H9 (cell line): ENCODE results near the gene RRP1B. TPM values are rescaled to one million over a fixed set of nuclear protein-coding genes. Genes with fewer than 3 reads are reported as not detected.

Experiments
- DNase-seq: peaks from one replicate; pipeline ENCODE4 v3.0.0-alpha.2; 2017
- H2AFZ ChIP-seq: one replicate; pipeline ENCODE4 v1.6.1; 2013; ENCODE audit warnings: mild to moderate bottlenecking, low read length, control low read depth, moderate library complexity
- H2AK5ac ChIP-seq: 2 replicates; pipeline ENCODE4 v1.6.1; 2013; ENCODE audit warnings: low read length, control low read depth, mixed read lengths; ENCODE audit not compliant: insufficient read length
- H2BK120ac ChIP-seq: one replicate; pipeline ENCODE4 v1.6.1; 2013; ENCODE audit warnings: low read depth, mild to moderate bottlenecking, low read length, control low read depth, inconsistent platforms; ENCODE audit not compliant: poor library complexity, severe bottlenecking
- H2BK12ac ChIP-seq: 2 replicates; pipeline ENCODE4 v1.6.1; 2013; ENCODE audit warnings: low read length, control low read depth, mixed read lengths, low read depth; ENCODE audit not compliant: insufficient read length
- H2BK15ac ChIP-seq: 2 replicates; pipeline ENCODE4 v1.6.1; 2013; ENCODE audit warnings: low read depth, low read length, control low read depth
- H2BK20ac ChIP-seq: one replicate; pipeline ENCODE4 v1.6.1; 2013; ENCODE audit warnings: low read depth, mild to moderate bottlenecking, low read length, control low read depth, inconsistent platforms; ENCODE audit not compliant: poor library complexity, severe bottlenecking
- H2BK5ac ChIP-seq: 2 replicates; pipeline ENCODE4 v1.6.1; 2013; ENCODE audit warnings: low read length, control low read depth, mixed read lengths; ENCODE audit not compliant: insufficient read length
- H3K14ac ChIP-seq: 2 replicates; pipeline ENCODE4 v1.6.1; 2013; ENCODE audit warnings: low read length, control low read depth; ENCODE audit not compliant: insufficient read depth
- H3K18ac ChIP-seq: 2 replicates; pipeline ENCODE4 v1.6.1; 2013; ENCODE audit warnings: low read depth, mild to moderate bottlenecking, mixed read lengths, low read length, control low read depth; ENCODE audit not compliant: insufficient read length
- H3K23ac ChIP-seq: 2 replicates; pipeline ENCODE4 v1.6.1; 2013; ENCODE audit warnings: low read length, control low read depth, mixed read lengths, low read depth; ENCODE audit not compliant: insufficient read length
- H3K23me2 ChIP-seq: 2 replicates; pipeline ENCODE4 v1.6.1; 2013; ENCODE audit warnings: low read depth, mild to moderate bottlenecking, mixed read lengths, low read length, control low read depth; ENCODE audit not compliant: insufficient read length, poor library complexity, severe bottlenecking
- H3K27ac ChIP-seq: 2 replicates; pipeline ENCODE4 v1.5.1; 2013; ENCODE audit warnings: low read length, control low read depth, mixed read lengths, low read depth; ENCODE audit not compliant: insufficient read length
- H3K27me3 ChIP-seq: 2 replicates; pipeline ENCODE4 v1.6.1; 2013; ENCODE audit warnings: low read length, control low read depth, inconsistent platforms; ENCODE audit not compliant: insufficient read depth
- H3K4ac ChIP-seq: 2 replicates; pipeline ENCODE4 v1.6.1; 2013; ENCODE audit warnings: low read depth, mild to moderate bottlenecking, control low read depth, inconsistent platforms, low read length, moderate library complexity
- H3K4me1 ChIP-seq: 2 replicates; pipeline ENCODE4 v1.6.1; 2013; ENCODE audit warnings: low read length, control low read depth, inconsistent platforms; ENCODE audit not compliant: insufficient read depth
- H3K4me2 ChIP-seq: 2 replicates; pipeline ENCODE4 v1.6.1; 2013; ENCODE audit warnings: low read length, control low read depth, mixed read lengths; ENCODE audit not compliant: insufficient read length, insufficient read depth
- H3K56ac ChIP-seq: 2 replicates; pipeline ENCODE4 v1.6.1; 2013; ENCODE audit warnings: low read depth, mild to moderate bottlenecking, mixed read lengths, low read length, control low read depth; ENCODE audit not compliant: insufficient read length
- H3K79me1 ChIP-seq: 2 replicates; pipeline ENCODE4 v1.6.1; 2013; ENCODE audit warnings: low read depth, mild to moderate bottlenecking, moderate library complexity, low read length, control low read depth, inconsistent platforms; ENCODE audit not compliant: insufficient read depth, poor library complexity, severe bottlenecking
- H3K79me2 ChIP-seq: 2 replicates; pipeline ENCODE4 v1.6.1; 2013; ENCODE audit warnings: low read length, control low read depth, inconsistent platforms; ENCODE audit not compliant: insufficient read depth
- H3K9ac ChIP-seq: 2 replicates; pipeline ENCODE4 v1.6.1; 2013; ENCODE audit warnings: low read length, control low read depth, mixed read lengths; ENCODE audit not compliant: insufficient read length; ENCODE audit errors: extremely low read depth
- H3K9me3 ChIP-seq: one replicate; pipeline ENCODE4 v1.6.1; 2013; ENCODE audit warnings: low read depth, low read length, inconsistent platforms; ENCODE audit not compliant: control insufficient read depth
- H3T11ph ChIP-seq: one replicate; pipeline ENCODE4 v1.6.1; 2013; ENCODE audit warnings: mild to moderate bottlenecking, low read length, control low read depth, inconsistent platforms
- H4K20me1 ChIP-seq: one replicate; pipeline ENCODE4 v1.6.1; 2013; ENCODE audit not compliant: control insufficient read depth, insufficient read length, insufficient read depth
- H4K5ac ChIP-seq: 2 replicates; pipeline ENCODE4 v1.6.1; 2013; ENCODE audit warnings: low read depth, mild to moderate bottlenecking, mixed read lengths, low read length, control low read depth; ENCODE audit not compliant: insufficient read length
- H4K8ac ChIP-seq: replicated peaks from 2 replicates; pipeline ENCODE4 v1.6.1; 2013; ENCODE audit warnings: low read length, control low read depth, mixed read lengths, low read depth; ENCODE audit not compliant: insufficient read length
- H4K91ac ChIP-seq: 2 replicates; pipeline ENCODE4 v1.6.1; 2013; ENCODE audit warnings: low read depth, mild to moderate bottlenecking, moderate library complexity, mixed read lengths, low read length, control low read depth; ENCODE audit not compliant: insufficient read length
- H3K27ac Mint-ChIP-seq, 3 experiments: 2 replicates in 2 of 3; 3 replicates in 1 of 3; pipeline ENCODE4 v1.8.0; 2020 to 2021; ENCODE audit warnings: mixed read lengths in 3 of 3, mild to moderate bottlenecking in 1 of 3, moderate library complexity in 1 of 3
- H3K27me3 Mint-ChIP-seq: 2 replicates; pipeline ENCODE4 v1.8.0; 2021; ENCODE audit warnings: low read depth, mild to moderate bottlenecking, moderate library complexity, mixed read lengths
- H3K36me3 Mint-ChIP-seq, 3 experiments: 2 replicates in 2 of 3; 3 replicates in 1 of 3; pipeline ENCODE4 v1.8.0; 2020 to 2021; ENCODE audit warnings: low read depth in 3 of 3, mixed read lengths in 3 of 3; ENCODE audit not compliant: insufficient read depth in 1 of 3
- H3K4me1 Mint-ChIP-seq, 2 experiments: 2 replicates each; pipeline ENCODE4 v1.8.0; 2020; ENCODE audit warnings: mixed read lengths in 2 of 2
- H3K4me3 Mint-ChIP-seq, 2 experiments: 2 replicates in 1 of 2; 3 replicates in 1 of 2; pipeline ENCODE4 v1.8.0; 2020 to 2021; ENCODE audit warnings: mild to moderate bottlenecking in 2 of 2, mixed read lengths in 2 of 2, moderate library complexity in 1 of 2
- H3K9me3 Mint-ChIP-seq, 2 experiments: 2 replicates in 1 of 2; 3 replicates in 1 of 2; pipeline ENCODE4 v1.8.0; 2020; ENCODE audit warnings: mild to moderate bottlenecking in 2 of 2, mixed read lengths in 2 of 2, moderate library complexity in 1 of 2
- CTCF ChIP-seq: fragments of 200-600 bp; sonication (generic); conservative IDR thresholded peaks from 3 replicates; pipeline ENCODE4 v1.8.0; 2021; ENCODE audit warnings: antibody characterized with exemption, mild to moderate bottlenecking
- WGBS: extraction: QIAGEN DNeasy Blood & Tissue Kit; methylation state at CpG from one replicate; pipeline ENCODE4 v1.1.7; 2013; ENCODE audit warnings: missing lambda C conversion rate, low lambda C conversion rate, mixed read lengths; ENCODE audit not compliant: insufficient read length; ENCODE audit errors: extremely low coverage; 5-methylcytosine and 5-hydroxymethylcytosine counted together
- total RNA-seq: library from RNA; stranded (reverse); gene quantifications from 2 replicates; pipeline ENCODE4 v1.2.1, GENCODE V29; 2021

RRP1B gene
- total RNA-seq, 1 experiment from 2014 or later: 96.6 TPM

DNA sequence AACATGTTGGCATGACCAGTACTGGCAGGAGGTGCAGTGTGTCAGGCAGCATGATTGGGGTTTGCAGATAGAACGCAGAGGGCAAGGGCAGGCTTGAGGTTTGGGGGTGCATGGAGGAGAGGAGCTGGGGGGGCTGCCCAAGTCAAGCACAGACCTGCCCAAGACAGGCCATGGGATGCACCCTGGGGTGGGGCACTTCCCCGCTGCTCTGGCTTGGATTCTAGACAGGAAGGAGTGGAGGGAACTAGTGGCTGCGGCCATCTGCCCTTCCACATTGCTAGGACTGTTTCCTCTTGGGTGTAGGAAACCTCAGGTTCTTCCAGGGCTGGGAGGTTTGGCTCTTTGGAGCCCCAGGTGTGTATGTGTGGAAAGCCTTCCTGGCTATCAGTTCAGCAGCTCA is 62.6 kb downstream of the RRP1B start:
- H3K79me1 ChIP-seq: no peaks in the 10 kb centered on the region
- H3K14ac ChIP-seq: no peak overlapping the region
- H2AFZ ChIP-seq: no peak overlapping the region
- TF ChIP-seq CTCF: no peak
- no peak overlapping the region for H4K91ac ChIP-seq
- H4K5ac ChIP-seq: no peak overlapping the region
- H3K79me2 ChIP-seq: peaks cover 9% of the 10 kb centered on the region; the same call in 1 of the 2 replicates
- DNase-seq: no peak
- H3K4me3 Mint-ChIP-seq: peak overlapping the region in 1 of 2 experiments; percentile 20; a peak in 1 of 5 replicates
- H4K8ac ChIP-seq: no peak overlapping the region
- no peak overlapping the region for H3K18ac ChIP-seq
- peaks cover 8% of the 10 kb centered on the region for H3K23me2 ChIP-seq
- H2BK12ac ChIP-seq: no peak overlapping the region
- H3K4me1 ChIP-seq: no peaks in the 10 kb centered on the region; the same call in 1 of the 2 replicates
- no peak overlapping the region for H3K23ac ChIP-seq
- H3K4me2 ChIP-seq: no peak overlapping the region
- H3K27me3 ChIP-seq: no peaks in the 10 kb centered on the region; the same call in 1 of the 2 replicates
- H3K27me3 Mint-ChIP-seq: peaks cover 10% of the 10 kb centered on the region
- H3T11ph ChIP-seq: no peak overlapping the region
- no peaks in the 10 kb centered on the region for H4K20me1 ChIP-seq
- H2BK5ac ChIP-seq: no peak overlapping the region
- H3K9ac ChIP-seq: no peak overlapping the region
- no peak overlapping the region for H2AK5ac ChIP-seq
- peaks cover 0 to 15% (median 7%) of the 10 kb centered on the region in 3 experiments; a peak in 5 of 7 replicates for H3K36me3 Mint-ChIP-seq
- no CpG with 5 or more reads among the region's 3 CpGs for WGBS
- peaks cover 16 to 17% of the 10 kb centered on the region in 2 experiments for H3K4me1 Mint-ChIP-seq
- no peak overlapping the region for H2BK20ac ChIP-seq
- H3K9me3 ChIP-seq: no peaks in the 10 kb centered on the region
- H2BK15ac ChIP-seq: no peak overlapping the region
- H3K27ac ChIP-seq: no peak overlapping the region
- no peak overlapping the region for H3K4ac ChIP-seq
- peak overlapping the region in 1 of 3 experiments; percentile 70; a peak in 2 of 7 replicates for H3K27ac Mint-ChIP-seq
- no peak overlapping the region for H3K56ac ChIP-seq
- H2BK120ac ChIP-seq: no peak overlapping the region
- no peaks in the 10 kb centered on the region; a peak in 1 of 5 replicates for H3K9me3 Mint-ChIP-seq
